ENCODE measurements around the gene PRSS33.
A peak's percentile ranks its signal among the peaks of the same experiment; 100 is the strongest.

Gene PRSS33

GRCh38 chr16:2798723-2799204, 11.4 kb upstream of the PRSS33 start:
- no peak for DNase-seq

- DNase-seq = no peak
Measured at GRCh38 chr16:2795395-2796143, 8.2 kb upstream of the PRSS33 start.

- DNase-seq = no peak
Measured at GRCh38 chr16:2792940-2793339, 5.6 kb upstream of the PRSS33 start.

GRCh38 chr16:2791174-2791573, 3.8 kb upstream of the PRSS33 start:
- DNase-seq = no peak

- no peak for DNase-seq
Measured at GRCh38 chr16:2790631-2791030, 3.3 kb upstream of the PRSS33 start.

DNA sequence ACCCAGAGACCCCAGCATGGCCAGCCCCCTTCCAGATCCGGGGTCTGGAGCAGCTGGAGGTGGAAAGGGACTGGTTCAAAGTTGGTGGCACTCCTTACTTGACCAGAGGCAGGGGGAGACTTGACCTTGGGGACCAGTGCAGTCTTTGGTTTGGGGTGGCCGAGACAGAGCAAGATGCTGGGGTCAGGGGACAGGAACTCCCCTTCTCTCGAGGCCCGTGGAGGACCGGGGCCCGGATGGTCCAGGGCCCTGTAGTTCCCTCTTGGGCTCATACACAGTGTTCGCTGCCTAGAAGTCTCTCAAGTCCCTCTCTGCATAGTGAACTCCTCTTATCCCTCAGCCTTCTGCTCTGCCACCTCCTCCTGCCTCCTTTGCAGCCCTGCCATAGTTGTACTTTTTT, 601 bp upstream of the PRSS33 start:
- DNase-seq = no peak

GRCh38 chr16:2786826-2787151, 571 bp downstream of the PRSS33 start:
- DNase-seq = no peak

DNA sequence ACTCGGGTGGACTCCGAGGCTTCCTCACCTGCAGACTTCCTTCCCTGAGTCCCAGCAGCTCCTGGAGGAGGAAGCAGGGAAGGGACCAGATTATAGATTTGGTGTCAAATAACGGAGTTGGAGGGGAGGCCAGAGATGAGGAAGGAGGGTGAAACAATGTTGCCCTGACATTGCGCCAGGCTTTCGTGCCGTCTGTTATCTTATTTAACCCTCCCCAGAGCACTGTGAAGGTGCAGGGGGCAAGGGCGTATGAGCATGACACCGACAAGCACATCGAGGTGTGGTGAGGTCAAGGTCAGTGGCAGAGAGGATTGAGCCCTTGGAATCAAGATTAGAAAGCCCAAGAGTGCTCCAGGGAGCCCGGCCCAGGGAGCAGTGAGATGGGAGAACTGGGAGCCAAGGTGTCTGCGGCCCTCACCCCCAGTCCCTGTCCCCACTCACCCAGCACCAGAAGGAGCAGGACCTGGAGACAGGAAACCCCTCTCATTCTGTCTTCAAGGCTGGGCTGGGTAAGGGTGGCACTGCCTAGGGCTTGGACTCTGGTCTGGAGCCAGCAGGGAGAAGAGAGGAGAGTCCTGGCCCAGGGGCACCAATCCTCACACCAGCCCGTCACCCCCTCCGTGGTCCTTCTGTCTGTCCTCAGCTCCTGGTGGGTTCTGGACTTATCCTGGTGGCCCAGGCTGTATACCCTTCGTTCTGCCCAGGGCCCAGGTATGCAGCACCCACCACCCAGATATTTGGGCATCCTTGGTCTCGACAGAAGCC, 1.1 kb downstream of the PRSS33 start:
- no peak for DNase-seq

DNA sequence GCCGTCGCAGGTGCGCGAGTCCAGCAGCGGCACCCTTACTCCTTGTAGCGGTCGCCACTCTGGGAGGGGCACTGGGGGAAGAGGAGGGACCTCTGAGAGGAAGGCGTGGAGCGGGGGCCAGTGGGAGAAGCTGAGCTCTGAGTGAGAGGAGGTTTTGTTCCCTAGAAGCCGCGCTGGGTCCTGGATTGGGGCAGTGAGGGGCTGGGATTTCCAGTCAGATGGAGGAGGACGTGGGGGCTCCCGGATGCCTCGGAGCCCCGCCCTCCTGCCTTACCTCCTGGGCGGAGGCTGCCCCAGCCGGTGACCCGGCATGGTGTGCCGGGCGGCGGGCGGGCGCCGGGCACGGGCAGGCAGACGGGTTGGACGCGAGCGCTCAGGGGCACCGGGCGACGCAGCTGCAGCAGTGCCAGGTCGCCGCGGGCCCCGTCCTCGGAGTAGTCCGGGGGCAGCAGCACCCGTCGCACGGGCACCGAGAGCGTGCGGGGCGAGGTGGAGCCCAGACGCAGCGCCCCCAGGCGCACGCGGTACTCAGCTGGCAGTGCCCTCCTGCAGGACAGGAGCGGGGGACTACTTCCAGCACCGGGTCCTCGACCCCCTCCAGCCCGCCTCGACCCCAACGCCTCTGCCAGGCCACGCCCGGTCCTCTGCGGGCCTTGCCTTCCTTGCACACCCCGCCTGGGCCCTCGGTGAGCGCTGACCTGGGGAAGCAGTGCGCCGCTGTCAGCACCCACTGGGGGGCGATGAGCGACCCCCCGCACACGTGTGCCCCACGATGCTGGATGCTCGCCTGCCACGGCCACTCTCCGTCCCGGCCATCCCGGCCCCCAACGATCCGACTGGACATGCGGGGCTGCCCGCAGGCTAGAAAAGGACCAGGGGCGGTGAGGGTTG, 2.0 kb downstream of the PRSS33 start:
- no peak for DNase-seq

DNA sequence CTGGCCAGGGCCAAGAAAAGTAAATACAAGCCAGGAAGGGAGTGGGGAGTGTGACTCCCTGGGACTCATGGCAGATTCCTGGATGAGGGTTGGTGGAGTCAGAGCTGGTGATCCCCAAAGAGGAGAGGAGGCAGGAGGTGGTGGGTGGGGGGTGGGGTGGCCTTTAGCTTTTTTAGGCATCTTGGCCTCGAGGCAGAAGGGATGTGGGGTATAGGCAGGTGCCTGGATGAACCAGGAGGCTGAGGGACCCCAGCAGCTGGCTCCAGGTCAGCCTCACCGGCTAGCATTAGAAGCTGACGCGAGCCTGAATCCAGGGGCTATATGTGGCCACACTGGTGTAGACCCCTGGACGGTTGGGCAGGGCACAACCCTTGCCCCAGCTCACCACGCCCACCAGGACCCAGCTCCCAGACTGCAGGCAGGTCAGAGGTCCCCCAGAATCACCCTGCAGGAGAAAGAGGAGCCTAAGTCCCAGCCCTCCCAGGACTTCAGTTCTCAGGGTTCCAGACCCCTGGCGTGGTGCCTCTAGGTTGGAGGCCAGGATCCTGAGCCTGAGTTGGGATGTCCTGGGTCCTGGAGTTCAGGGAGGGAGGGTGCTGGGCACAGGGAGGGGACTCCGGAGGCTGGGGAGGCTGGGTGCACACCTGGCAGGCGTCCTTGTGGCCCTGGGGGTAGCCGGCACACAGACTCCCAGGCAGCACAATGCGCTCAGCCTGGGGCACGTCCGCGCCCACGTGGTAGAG, 2.8 kb downstream of the PRSS33 start:
- DNase-seq = no peak

GRCh38 chr16:2783581-2784357, 3.6 kb downstream of the PRSS33 start:
- no peak for DNase-seq

DNA sequence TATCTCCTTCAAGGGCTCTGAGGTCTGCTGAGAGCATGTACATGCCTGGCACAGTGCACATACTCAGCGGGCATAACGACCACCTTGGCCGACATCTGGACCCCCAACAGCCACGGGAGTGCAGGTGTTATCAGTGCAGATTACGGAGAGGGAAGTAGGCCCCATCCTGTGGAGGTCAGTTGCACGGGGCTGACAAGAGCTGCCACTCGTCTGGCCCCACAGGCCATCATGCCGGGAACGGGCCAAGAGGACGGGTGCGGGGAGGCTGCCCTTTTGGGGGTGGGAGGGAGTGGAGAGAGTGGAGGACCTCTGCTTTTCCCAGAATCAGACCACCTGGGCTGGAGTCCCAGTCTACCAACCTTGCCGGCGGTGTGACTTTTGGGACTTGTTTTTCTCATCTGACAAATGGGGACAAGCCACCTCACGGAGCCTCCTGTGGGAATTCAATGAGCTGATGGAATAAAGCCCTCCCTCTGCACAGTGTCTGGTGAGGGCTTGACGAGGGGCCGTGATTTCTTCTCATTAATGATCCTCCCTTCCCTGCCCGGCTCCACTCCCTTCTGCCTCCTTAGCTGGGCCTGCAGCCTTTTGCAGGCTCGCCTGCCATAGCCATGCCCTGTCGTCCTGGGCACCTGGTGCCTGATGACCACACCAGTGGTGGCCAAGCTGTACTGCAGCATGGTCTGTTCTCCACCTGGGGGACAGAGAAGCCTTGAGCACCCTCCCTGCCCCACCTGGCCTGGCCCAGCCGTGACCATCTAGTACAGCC, 4.6 kb downstream of the PRSS33 start:
- DNase-seq = no peak

DNA sequence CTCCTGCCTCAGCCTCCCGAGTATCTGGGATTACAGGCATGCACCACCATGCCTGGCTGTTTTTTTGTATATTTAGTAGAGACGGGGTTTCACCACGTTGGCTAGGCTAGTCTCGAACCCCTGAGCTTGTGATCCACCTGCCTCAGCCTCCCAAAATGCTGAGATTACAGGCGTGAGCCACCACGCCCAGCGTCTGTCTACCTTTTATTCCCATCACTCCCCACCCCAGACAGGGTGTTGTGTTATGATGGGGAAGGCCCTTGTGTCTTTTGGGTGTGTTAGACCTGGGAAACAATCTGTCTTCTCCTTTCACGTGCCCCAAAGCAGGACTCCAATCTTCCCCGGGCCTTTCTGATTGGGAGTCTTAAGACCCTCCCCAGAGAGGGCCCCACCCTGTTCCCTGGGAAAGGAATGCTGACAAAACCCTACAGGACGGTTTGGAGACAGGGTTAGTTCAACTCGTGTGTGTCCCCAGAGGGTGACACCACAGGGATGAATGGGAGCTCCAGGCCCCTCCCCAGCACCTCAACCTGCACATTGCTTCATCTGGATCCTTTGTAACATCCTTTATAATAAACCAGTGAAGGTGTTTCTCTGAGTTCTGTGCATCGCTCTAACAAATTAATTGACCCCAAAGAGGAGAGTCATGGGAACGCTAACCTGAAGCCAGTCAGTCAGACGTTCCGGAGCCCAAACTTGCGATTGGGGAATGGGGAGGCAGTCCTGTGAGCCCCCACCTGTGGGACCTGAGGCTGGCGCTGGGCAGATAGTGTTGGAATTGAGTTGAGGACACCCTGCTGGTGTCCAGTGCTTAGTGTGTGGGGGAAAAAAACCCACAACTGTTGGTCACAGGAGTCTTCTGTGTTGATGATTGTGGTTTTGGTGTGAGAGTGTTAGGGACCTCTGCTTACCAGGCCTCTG, 7.1 kb downstream of the PRSS33 start:
- no peak for DNase-seq

DNA sequence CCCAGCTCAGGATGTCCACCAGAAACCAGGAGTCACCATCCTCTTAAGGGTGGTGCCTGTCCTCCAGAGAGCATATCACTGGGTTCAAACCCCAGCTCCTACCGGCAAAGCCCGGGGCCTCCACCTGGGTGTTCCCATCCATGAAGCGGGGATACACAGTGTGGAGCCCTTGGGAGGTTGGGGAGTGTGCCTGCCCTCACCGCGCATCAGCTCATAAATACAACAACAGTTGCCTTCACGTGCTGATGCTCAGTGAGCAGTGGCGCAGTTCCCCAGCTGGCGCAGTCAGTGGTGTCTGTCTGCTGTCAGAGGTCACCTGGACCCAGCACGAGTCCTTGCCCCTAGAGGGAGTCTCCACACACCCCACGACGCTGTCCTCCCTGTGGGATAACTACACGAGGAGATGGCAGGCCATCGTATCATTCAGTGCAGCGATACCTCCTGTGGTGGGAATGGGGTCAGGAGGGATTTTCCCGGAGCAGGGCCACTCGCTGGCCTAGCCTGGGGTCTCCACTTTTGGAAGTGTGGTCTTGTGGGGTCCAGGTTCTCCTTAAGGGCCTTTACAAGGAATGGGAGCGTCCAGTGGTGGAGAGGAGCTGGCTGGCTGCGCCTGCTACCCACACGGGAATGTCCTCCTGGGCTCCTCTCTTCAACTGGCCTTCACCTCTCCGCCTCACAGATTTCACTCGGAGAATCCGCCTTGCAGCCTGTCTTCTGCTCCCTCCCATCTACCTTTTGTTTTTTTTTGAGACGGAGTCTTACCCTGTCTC, 8.0 kb downstream of the PRSS33 start:
- no peak for DNase-seq

DNA sequence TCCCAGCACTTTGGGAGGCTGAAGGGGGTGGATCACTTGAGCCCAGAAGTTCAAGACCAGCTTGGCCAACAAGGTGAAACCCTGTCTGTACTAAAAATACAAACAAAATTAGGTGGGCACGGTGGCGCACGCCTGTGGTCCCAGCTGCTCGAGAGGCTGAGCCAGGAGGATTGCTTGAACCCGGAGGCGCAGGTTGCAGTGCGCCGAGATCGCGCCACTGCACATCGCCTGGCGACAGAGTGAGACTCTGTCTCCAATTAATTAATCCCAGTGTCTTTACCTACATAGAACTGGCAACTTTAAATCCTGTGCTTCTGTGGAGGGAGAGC, 8.8 kb downstream of the PRSS33 start:
- no peak for DNase-seq

- no peak for DNase-seq
Measured at GRCh38 chr16:2777903-2778629, 9.3 kb downstream of the PRSS33 start.

DNA sequence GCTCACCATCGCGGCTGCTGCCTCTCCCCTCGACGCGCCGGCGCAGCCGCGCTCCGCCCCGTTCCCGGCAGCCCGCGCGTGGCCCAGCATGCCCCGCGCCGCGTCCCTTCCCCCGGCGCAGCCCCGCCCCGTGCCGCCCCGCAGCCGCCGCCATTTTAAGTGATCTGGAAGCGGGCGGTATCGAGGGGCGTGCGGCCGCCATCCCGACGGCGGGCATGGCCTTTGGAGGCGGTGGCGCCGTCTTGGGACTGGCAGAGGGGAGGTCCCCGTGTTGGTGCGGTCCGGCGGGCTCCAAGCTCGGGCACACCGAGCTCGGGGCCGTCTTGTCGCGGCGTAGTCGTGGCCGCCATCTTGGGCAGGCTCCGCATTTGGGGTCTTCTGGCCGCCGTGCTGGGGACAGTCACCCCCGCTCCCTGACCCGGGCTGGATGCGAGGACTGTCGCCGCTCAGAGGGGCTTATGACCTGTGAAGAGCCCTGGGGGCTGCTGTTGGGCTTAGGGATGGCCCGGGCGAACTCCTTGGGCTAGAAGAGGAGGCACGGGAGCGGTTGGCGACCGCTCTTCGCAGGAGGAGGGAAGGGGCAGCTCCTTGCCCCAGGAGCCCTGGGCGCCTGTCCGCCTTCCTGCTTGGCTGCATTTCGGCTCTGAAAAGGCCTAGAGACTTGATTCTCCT, 10.0 kb downstream of the PRSS33 start, which contains the start of gene ELOB:
TSS of gene ELOB (minus strand) at position 50 of the 672 bp plus-strand sequence. CDS start at position 9, 41 bp downstream.
- DNase-seq = peak; percentile 88

All from activated CD4-positive, alpha-beta T cell treated with anti-CD3 and anti-CD28 coated beads, Interleukin-2, amount 50 U/mL, for 16 hours (primary cell).